H1 (cell line): ENCODE measurements around the gene RGS6. TPM values are rescaled to one million over a fixed set of nuclear protein-coding genes. Genes with fewer than 3 reads are reported as not detected.

Source experiments
- CTCF ChIA-PET: fragments of 300-600 bp; sonication (Branson Sonifier 250); formaldehyde crosslinking; loops from one replicate; lab custom pipeline; 2021; ENCODE audit not compliant: partially characterized antibody; lab: Charles Lee
- POLR2A ChIA-PET: fragments of 300-600 bp; sonication (Branson Sonifier 250); formaldehyde crosslinking; loops from one replicate; lab custom pipeline; 2021; ENCODE audit warnings: inconsistent platforms; ENCODE audit not compliant: partially characterized antibody; lab: Charles Lee
- DNase-seq, 2 experiments: peaks; one replicate each; pipeline versions ENCODE4 v3.0.0 to v3.0.0-alpha.2; 2010 to 2022; ENCODE audit warnings: low spot score in 2 of 2, low read depth in 1 of 2, mixed read lengths in 1 of 2
- FAIRE-seq: peaks from 2 replicates; lab custom pipeline; 2011; peaks lifted over from hg19 to GRCh38; lab: Jason Lieb, UNC
- H2AFZ ChIP-seq: 2 replicates; pipeline ENCODE4 v1.8.1; 2012; ENCODE audit warnings: low read length, inconsistent platforms
- H2AK5ac ChIP-seq: 2 replicates; pipeline ENCODE4 v1.6.1; 2013; ENCODE audit warnings: low read depth, low read length
- H2BK120ac ChIP-seq: replicated peaks from 2 replicates; pipeline ENCODE3; 2013; ENCODE audit warnings: low read depth, low read length, inconsistent platforms
- H2BK12ac ChIP-seq: 2 replicates; pipeline ENCODE4 v1.6.1; 2013; ENCODE audit warnings: low read depth, low read length
- H2BK15ac ChIP-seq: 2 replicates; pipeline ENCODE4 v1.6.1; 2013; ENCODE audit warnings: low read length
- H2BK20ac ChIP-seq: 2 replicates; pipeline ENCODE4 v1.6.1; 2013; ENCODE audit warnings: low read length
- H2BK5ac ChIP-seq: 2 replicates; pipeline ENCODE4 v1.6.1; 2013; ENCODE audit warnings: low read depth, low read length
- H3K14ac ChIP-seq: 2 replicates; pipeline ENCODE4 v1.6.1; 2013; ENCODE audit warnings: inconsistent platforms; ENCODE audit not compliant: insufficient read length
- H3K18ac ChIP-seq: 2 replicates; pipeline ENCODE4 v1.6.1; 2013; ENCODE audit warnings: low read length; ENCODE audit errors: extremely low read depth
- H3K23ac ChIP-seq: 2 replicates; pipeline ENCODE4 v1.6.1; 2013; ENCODE audit warnings: inconsistent platforms; ENCODE audit not compliant: insufficient read length
- H3K23me2 ChIP-seq: 2 replicates; pipeline ENCODE4 v1.6.1; 2013; ENCODE audit warnings: low read depth, low read length
- H3K27ac ChIP-seq: 2 replicates; pipeline ENCODE4 v1.6.1; 2011; ENCODE audit warnings: low read depth, low read length, inconsistent platforms
- H3K27me3 ChIP-seq, 4 experiments: replicated peaks in 1 of 4; 1 replicate in 1 of 4; 2 replicates in 3 of 4; pipeline versions ENCODE4 v1.6.1 to v1.8.1; 2011 to 2013; ENCODE audit warnings: low read length in 3 of 4, mild to moderate bottlenecking in 3 of 4, inconsistent platforms in 2 of 4, mixed read lengths in 2 of 4, moderate library complexity in 1 of 4; ENCODE audit not compliant: control insufficient read depth in 3 of 4, insufficient read depth in 3 of 4; ENCODE audit errors: extremely low read depth in 1 of 4
- H3K36me3 ChIP-seq, 4 experiments: 2 replicates each; pipeline versions ENCODE4 v1.6.1 to v1.8.1; 2011 to 2013; ENCODE audit warnings: mild to moderate bottlenecking in 4 of 4, low read length in 3 of 4, moderate library complexity in 2 of 4, control low read depth in 1 of 4, inconsistent platforms in 1 of 4; ENCODE audit not compliant: insufficient read depth in 4 of 4, control insufficient read depth in 2 of 4
- H3K4ac ChIP-seq: replicated peaks from 2 replicates; pipeline ENCODE3; 2013; ENCODE audit warnings: low read length, low read depth, mixed read lengths, inconsistent platforms; ENCODE audit not compliant: insufficient read length
- H3K4me1 ChIP-seq, 4 experiments: replicated peaks in 1 of 4; 1 replicate in 1 of 4; 2 replicates in 3 of 4; pipeline versions ENCODE4 v1.6.1 to v1.8.1; 2011 to 2013; ENCODE audit warnings: low read length in 3 of 4, inconsistent platforms in 2 of 4, mixed read lengths in 1 of 4; ENCODE audit not compliant: insufficient read depth in 4 of 4, control insufficient read depth in 3 of 4
- H3K4me2 ChIP-seq, 2 experiments: 2 replicates each; pipeline versions ENCODE4 v1.6.1 to v1.8.1; 2011 to 2013; ENCODE audit warnings: low read depth in 2 of 2, low read length in 2 of 2, control low read depth in 1 of 2, inconsistent platforms in 1 of 2, mild to moderate bottlenecking in 1 of 2; ENCODE audit not compliant: insufficient read depth in 1 of 2
- H3K4me3 ChIP-seq, 4 experiments: fragments of 200-600, 300-600 bp in 1 of 4; sonication (generic), shearing (Covaris generic), sonication (Bioruptor Twin) in 1 of 4; 2 replicates each; pipeline versions ENCODE4 v1.5.1 to v1.8.1; 2011 to 2016; ENCODE audit warnings: low read length in 4 of 4, low read depth in 3 of 4, control low read depth in 2 of 4, inconsistent platforms in 2 of 4, mild to moderate bottlenecking in 2 of 4, mixed read lengths in 1 of 4, moderate library complexity in 1 of 4; ENCODE audit not compliant: insufficient read depth in 2 of 4; ENCODE audit errors: extremely low read depth in 1 of 4
- H3K56ac ChIP-seq: replicated peaks from 2 replicates; pipeline ENCODE3; 2013; ENCODE audit warnings: low read depth, mild to moderate bottlenecking, mixed read lengths, low read length, inconsistent platforms; ENCODE audit not compliant: insufficient read length
- H3K79me1 ChIP-seq: 2 replicates; pipeline ENCODE4 v1.6.1; 2013; ENCODE audit warnings: low read depth, low read length, control low read depth
- H3K79me2 ChIP-seq, 2 experiments: 2 replicates each; pipeline versions ENCODE4 v1.6.1 to v1.8.1; 2012 to 2013; ENCODE audit warnings: low read length in 2 of 2, mild to moderate bottlenecking in 2 of 2, inconsistent platforms in 1 of 2; ENCODE audit not compliant: insufficient read depth in 2 of 2, control insufficient read depth in 1 of 2
- H3K9ac ChIP-seq, 4 experiments: replicated peaks in 1 of 4; 1 replicate in 1 of 4; 2 replicates in 3 of 4; pipeline versions ENCODE4 v1.6.1 to v1.8.1; 2011 to 2013; ENCODE audit warnings: low read depth in 3 of 4, low read length in 3 of 4, control low read depth in 2 of 4, mild to moderate bottlenecking in 2 of 4, moderate library complexity in 2 of 4, inconsistent platforms in 1 of 4; ENCODE audit errors: extremely low read depth in 1 of 4
- H3K9me3 ChIP-seq, 2 experiments: 2 replicates each; pipeline versions ENCODE4 v1.6.1 to v1.8.1; 2012 to 2013; ENCODE audit warnings: mild to moderate bottlenecking in 2 of 2, moderate library complexity in 2 of 2, control low read depth in 1 of 2, inconsistent platforms in 1 of 2, low read depth in 1 of 2, low read length in 1 of 2, mixed read lengths in 1 of 2; ENCODE audit not compliant: insufficient read depth in 2 of 2
- H4K20me1 ChIP-seq, 2 experiments: replicated peaks in 1 of 2; 2 replicates each; pipeline versions ENCODE3 to v1.8.1; 2011 to 2013; ENCODE audit warnings: inconsistent platforms in 2 of 2, low read length in 2 of 2, mild to moderate bottlenecking in 1 of 2; ENCODE audit not compliant: insufficient read depth in 2 of 2, control insufficient read depth in 1 of 2
- H4K5ac ChIP-seq: 2 replicates; pipeline ENCODE4 v1.6.1; 2013; ENCODE audit warnings: low read length, low read depth, mixed read lengths, inconsistent platforms; ENCODE audit not compliant: insufficient read length
- H4K8ac ChIP-seq: 2 replicates; pipeline ENCODE4 v1.8.0; 2013; ENCODE audit warnings: mild to moderate bottlenecking, moderate library complexity, low read length, inconsistent platforms; ENCODE audit not compliant: insufficient read depth; ENCODE audit errors: extremely low read depth
- H4K91ac ChIP-seq: replicated peaks from 2 replicates; pipeline ENCODE3; 2013; ENCODE audit warnings: low read length, mixed read lengths, inconsistent platforms; ENCODE audit not compliant: insufficient read length
- ATF3 ChIP-seq: IDR thresholded peaks from 2 replicates; pipeline ENCODE4 v1.6.1; 2011; ENCODE audit warnings: low read depth, mild to moderate bottlenecking, low read length; ENCODE audit not compliant: insufficient read depth
- CBX5 ChIP-seq: fragments of 300-800, 300-1000 bp; sonication (generic); IDR thresholded peaks from 2 replicates; pipeline ENCODE4 v1.7.1; 2016; ENCODE audit warnings: antibody characterized with exemption, low read length, low read depth
- HDAC2 ChIP-seq, 2 experiments: fragments of 300-600 bp in 1 of 2; sonication (generic) in 1 of 2; IDR thresholded peaks; 2 replicates each; pipeline ENCODE4 v1.6.1; 2011 to 2012; ENCODE audit warnings: low read depth in 2 of 2, low read length in 2 of 2, mild to moderate bottlenecking in 2 of 2, moderate library complexity in 2 of 2, borderline replicate concordance in 1 of 2, inconsistent platforms in 1 of 2
- JUND ChIP-seq: IDR thresholded peaks from 2 replicates; pipeline ENCODE4 v1.6.1; 2011; ENCODE audit warnings: mild to moderate bottlenecking, improper control_type of control experiment, low read length
- RAD21 ChIP-seq, 2 experiments: IDR thresholded peaks in 1 of 2; conservative IDR thresholded peaks in 1 of 2; 2 replicates each; pipeline ENCODE4 v1.6.1; 2011; ENCODE audit warnings: low read depth in 2 of 2, low read length in 2 of 2, improper control_type of control experiment in 1 of 2, inconsistent platforms in 1 of 2, mild to moderate bottlenecking in 1 of 2, moderate library complexity in 1 of 2
- RBBP5 ChIP-seq: IDR thresholded peaks from 2 replicates; pipeline ENCODE4 v1.7.1; 2012; ENCODE audit warnings: low read depth, mild to moderate bottlenecking, inconsistent platforms, low read length, moderate library complexity, borderline replicate concordance
- RNF2 ChIP-seq: fragments of 200-900, 300-1000 bp; sonication (generic); IDR thresholded peaks from 2 replicates; pipeline ENCODE4 v1.7.1; 2016; ENCODE audit warnings: borderline replicate concordance, low read depth, mild to moderate bottlenecking, antibody characterized with exemption, low read length; ENCODE audit not compliant: poor library complexity, severe bottlenecking; ENCODE audit errors: missing control alignments
- SP1 ChIP-seq: IDR thresholded peaks from 2 replicates; pipeline ENCODE4 v1.6.1; 2011; ENCODE audit warnings: low read depth, low read length
- TAF1 ChIP-seq: IDR thresholded peaks from 2 replicates; pipeline ENCODE4 v1.6.1; 2011; ENCODE audit warnings: mild to moderate bottlenecking, low read depth, low read length
- TAF7 ChIP-seq: optimal IDR thresholded peaks from 2 replicates; pipeline ENCODE3; 2011; ENCODE audit warnings: low read depth, mild to moderate bottlenecking, inconsistent platforms, low read length, moderate library complexity, borderline replicate concordance
- TBP ChIP-seq: IDR thresholded peaks from 2 replicates; pipeline ENCODE4 v1.6.1; 2011; ENCODE audit warnings: low read depth, low read length, improper control_type of control experiment
- YY1 ChIP-seq: IDR thresholded peaks from 2 replicates; pipeline ENCODE4 v1.6.1; 2011; ENCODE audit warnings: low read depth, mild to moderate bottlenecking, low read length
- ZNF274 ChIP-seq: IDR thresholded peaks from 2 replicates; pipeline ENCODE4 v1.7.0; 2012; ENCODE audit warnings: low read length, borderline replicate concordance; ENCODE audit errors: extremely low read depth
- WGBS, 2 experiments: shearing (Covaris generic) in 1 of 2; methylation state at CpG; one replicate each; pipeline versions ENCODE4 v1.1.6 to v1.1.7; 2013 to 2015; ENCODE audit warnings: low lambda C conversion rate in 2 of 2, mixed read lengths in 2 of 2, inconsistent platforms in 1 of 2, low coverage in 1 of 2, missing lambda C conversion rate in 1 of 2; ENCODE audit not compliant: insufficient replicate concordance in 2 of 2, insufficient coverage in 1 of 2, insufficient read length in 1 of 2; ENCODE audit errors: extremely low coverage in 1 of 2, missing lambda C conversion rate in 1 of 2; 5-methylcytosine and 5-hydroxymethylcytosine counted together
- polyA plus RNA-seq, 7 experiments: library from polyadenylated mRNA; depleted of rRNA in 3 of 7; stranded (reverse) in 5 of 7; unstranded in 2 of 7; fragments of >200 nt in 5 of 7; fragments of 200-250 nt in 2 of 7; gene quantifications; 1 replicate in 5 of 7; 2 replicates in 1 of 7; 4 replicates in 1 of 7; pipeline versions ENCODE4 v1.2.1 to v1.2.3, GENCODE V29; 2011 to 2013; ENCODE audit warnings: missing spikeins in 2 of 7, mixed read lengths in 2 of 7
- total RNA-seq: library from RNA; stranded (reverse); fragmentation: NEBNext Ultra II Directional; extraction: Animal tissue kit (Norgen Biotek cat#: 25700); gene quantifications from 2 replicates; pipeline ENCODE4 v1.2.1, GENCODE V29; 2021

RGS6 gene
- total and polyA plus RNA-seq, 2 of the 8 experiments (the other 6 are each of a cell fraction or from before 2014, with no cell fraction given) = 0.26 to 1.1 TPM

DNA sequence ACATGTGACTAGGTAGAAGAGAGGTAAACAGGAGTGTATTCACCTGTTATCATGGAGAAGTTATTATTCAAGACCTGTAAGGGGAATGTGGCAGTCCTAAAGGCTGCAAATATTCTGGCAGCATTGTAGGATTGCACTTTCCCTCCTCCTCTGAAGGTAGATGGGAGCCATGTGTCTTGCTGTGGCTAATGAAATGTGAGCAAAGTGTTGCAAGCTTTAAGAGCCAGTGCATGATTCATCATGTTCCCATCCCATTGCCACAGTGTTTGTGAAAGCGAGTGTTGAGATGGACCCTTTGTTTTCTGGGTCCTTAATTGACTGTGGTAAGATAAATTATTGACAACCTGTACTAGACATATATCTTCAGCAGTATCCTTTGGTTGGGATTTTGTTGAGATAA, 128.7 kb downstream of the RGS6 start:
- Histone ChIP-seq H3K18ac (no peak overlapping the region), H4K91ac (no peak overlapping the region), H2BK120ac (no peak overlapping the region), H3K9me3 (no peaks in the 10 kb centered on the region), H2AK5ac (no peak overlapping the region), H4K5ac (no peak overlapping the region), H2AFZ (no peak overlapping the region), H3K4me1 (no peaks in the 10 kb centered on the region), H3K27ac (no peak overlapping the region), H4K8ac (no peak overlapping the region), H3K4ac (no peak overlapping the region), H3K23me2 (no peaks in the 10 kb centered on the region), H2BK20ac (no peak overlapping the region), H2BK12ac (no peak overlapping the region), H2BK5ac (no peak overlapping the region), H3K4me2 (no peak overlapping the region), H3K56ac (no peak overlapping the region), H4K20me1 (no peaks in the 10 kb centered on the region), H3K9ac (no peak overlapping the region), H3K27me3 (peaks cover 0 to 2% (median 0%) of the 10 kb centered on the region in 4 experiments; a peak in 1 of 7 replicates), H3K14ac (no peak overlapping the region), H3K4me3 (no peak overlapping the region), H3K79me1 (no peaks in the 10 kb centered on the region), H3K23ac (no peak overlapping the region), H2BK15ac (no peak overlapping the region), H3K36me3 (peaks cover 0 to 2% (median 0%) of the 10 kb centered on the region in 4 experiments; a peak in 1 of 8 replicates), H3K79me2 (no peaks in the 10 kb centered on the region)
- no peak for FAIRE-seq
- CTCF ChIA-PET = interaction anchor here (0.6 to 1.4 kb wide), 5 partner anchors 14 to 43 kb away, joined by 3 read pairs; no protein-coding TSS in a partner anchor
- DNase-seq = no peak
- POLR2A ChIA-PET = interaction anchor here (0.7 kb wide), 1 partner anchor 189 kb away, joined by 3 read pairs; no protein-coding TSS in a partner anchor
- 91% methylated on average over 1 of the region's 1 CpG; no CpG with 5 or more reads in 1 of the 2 experiments for WGBS, 2 experiments
- TF ChIP-seq ATF3 (no peak), SP1 (no peak), RAD21 (IDR thresholded peaks at IDR 0.05 in 1 of 2, conservative IDR thresholded peaks at IDR 0.05 in 1 of 2; ENCODE audit: low read depth in 2 of 2, low read length in 2 of 2) (no peak), JUND (no peak), TAF1 (no peak), CBX5 (no peak), YY1 (no peak), TAF7 (no peak), RNF2 (no peak), RBBP5 (no peak), HDAC2 (IDR thresholded peaks at IDR 0.05; ENCODE audit: borderline replicate concordance in 1 of 2, low read depth in 2 of 2, low read length in 2 of 2) (no peak), TBP (no peak), ZNF274 (no peak)
